Activated CD4-positive, alpha-beta memory T cell treated with anti-CD3 and anti-CD28 coated beads for 36 hours (primary cell): ENCODE measurements around the gene CD7. TPM values are rescaled to one million over a fixed set of nuclear protein-coding genes. Genes with fewer than 3 reads are reported as not detected.

ENCODE experiments used
- CTCF ChIA-PET: fragments of 350-600 bp; sonication (Branson Sonifier 250); formaldehyde crosslinking; loops from one replicate; lab custom pipeline; 2021; ENCODE audit warnings: antibody characterized with exemption, inconsistent platforms; lab: Charles Lee
- POLR2A ChIA-PET: fragments of 350-600 bp; sonication (Branson Sonifier 250); formaldehyde crosslinking; loops from one replicate; lab custom pipeline; 2021; ENCODE audit warnings: antibody characterized with exemption; lab: Charles Lee
- DNase-seq: peaks from one replicate; pipeline ENCODE4 v3.0.0-alpha.2; 2020
- H3K27ac Mint-ChIP-seq: one replicate; pipeline ENCODE4 v1.8.0; 2021; ENCODE audit warnings: mixed read lengths
- H3K27me3 Mint-ChIP-seq: one replicate; pipeline ENCODE4 v1.8.0; 2021; ENCODE audit warnings: mixed read lengths
- H3K36me3 Mint-ChIP-seq: one replicate; pipeline ENCODE4 v1.8.0; 2021; ENCODE audit warnings: mixed read lengths
- H3K4me1 Mint-ChIP-seq: one replicate; pipeline ENCODE4 v1.8.0; 2021; ENCODE audit warnings: low read depth, mixed read lengths
- H3K4me3 Mint-ChIP-seq: one replicate; pipeline ENCODE4 v1.8.0; 2021; ENCODE audit warnings: mild to moderate bottlenecking, mixed read lengths
- H3K9me3 Mint-ChIP-seq: one replicate; pipeline ENCODE4 v1.8.0; 2021; ENCODE audit warnings: mixed read lengths
- intact Hi-C: fragments of 100-400 bp; cut with micrococcal nuclease; formaldehyde crosslinking; loops from one replicate; pipeline ENCODE4 v1.15.1; 2023
- total RNA-seq, 2 experiments: library from RNA; stranded (reverse); gene quantifications; one replicate each; pipeline ENCODE4 v1.2.3, GENCODE V29; 2021

The CD7 gene
- total RNA-seq, 2 experiments from 2014 or later: 570 to 574 TPM

DNA sequence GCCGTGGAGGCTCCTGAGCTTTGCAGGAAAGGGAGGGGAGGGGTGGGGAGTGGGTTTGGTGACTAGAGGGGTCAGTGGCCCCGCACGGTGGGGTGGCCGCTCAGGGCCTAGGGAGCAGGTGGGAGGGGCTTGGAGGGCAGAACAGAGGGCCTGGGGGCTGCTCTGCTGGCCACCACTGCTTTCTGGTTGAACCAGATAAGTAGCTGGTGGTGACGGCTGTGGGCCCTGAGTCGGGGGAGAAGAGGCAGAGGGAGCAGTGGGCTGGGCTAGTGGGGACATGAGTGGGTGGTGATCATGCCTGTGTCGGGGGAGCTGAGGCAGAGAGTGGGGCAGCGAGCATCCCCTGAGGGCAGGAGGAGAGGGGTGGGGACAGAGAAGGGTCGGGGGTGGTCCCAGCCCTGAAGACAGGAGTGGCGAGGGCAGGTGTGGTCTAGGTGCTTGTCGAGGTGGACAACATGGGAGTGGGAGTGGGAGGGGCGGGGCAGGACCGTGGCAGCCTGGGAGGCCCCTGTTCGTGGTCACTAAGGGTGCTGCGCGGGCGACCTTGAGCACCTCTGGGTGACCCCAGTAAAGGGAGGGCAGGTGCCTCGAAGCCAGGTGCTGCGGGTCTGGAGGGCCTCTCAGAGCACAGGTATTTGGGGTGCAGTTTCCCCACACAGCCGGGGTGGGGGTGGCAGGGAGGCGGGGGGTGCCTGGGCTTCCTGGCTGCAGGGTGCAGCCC, 6.3 kb upstream of the CD7 start:
- Mint-ChIP-seq H3K4me3 (peak overlapping the region; percentile 80), H3K27ac (peak overlapping the region; percentile 70), H3K27me3 (no peaks in the 10 kb centered on the region), H3K9me3 (no peaks in the 10 kb centered on the region), H3K4me1 (peaks cover 29% of the 10 kb centered on the region), H3K36me3 (peaks cover 23% of the 10 kb centered on the region)
- DNase-seq: no peak
- ChIA-PET POLR2A (interaction anchor here (0.6 to 3.0 kb wide), 4 partner anchors 9 to 88 kb away, joined by 3 to 47 read pairs (median 6); partner anchors contain the start of gene SECTM1), CTCF (interaction anchor here (0.6 to 6.1 kb wide), 3 partner anchors 8 to 80 kb away, joined by 3 to 113 read pairs (median 3); no protein-coding TSS in a partner anchor)
- intact Hi-C loops: no loop called here

DNA sequence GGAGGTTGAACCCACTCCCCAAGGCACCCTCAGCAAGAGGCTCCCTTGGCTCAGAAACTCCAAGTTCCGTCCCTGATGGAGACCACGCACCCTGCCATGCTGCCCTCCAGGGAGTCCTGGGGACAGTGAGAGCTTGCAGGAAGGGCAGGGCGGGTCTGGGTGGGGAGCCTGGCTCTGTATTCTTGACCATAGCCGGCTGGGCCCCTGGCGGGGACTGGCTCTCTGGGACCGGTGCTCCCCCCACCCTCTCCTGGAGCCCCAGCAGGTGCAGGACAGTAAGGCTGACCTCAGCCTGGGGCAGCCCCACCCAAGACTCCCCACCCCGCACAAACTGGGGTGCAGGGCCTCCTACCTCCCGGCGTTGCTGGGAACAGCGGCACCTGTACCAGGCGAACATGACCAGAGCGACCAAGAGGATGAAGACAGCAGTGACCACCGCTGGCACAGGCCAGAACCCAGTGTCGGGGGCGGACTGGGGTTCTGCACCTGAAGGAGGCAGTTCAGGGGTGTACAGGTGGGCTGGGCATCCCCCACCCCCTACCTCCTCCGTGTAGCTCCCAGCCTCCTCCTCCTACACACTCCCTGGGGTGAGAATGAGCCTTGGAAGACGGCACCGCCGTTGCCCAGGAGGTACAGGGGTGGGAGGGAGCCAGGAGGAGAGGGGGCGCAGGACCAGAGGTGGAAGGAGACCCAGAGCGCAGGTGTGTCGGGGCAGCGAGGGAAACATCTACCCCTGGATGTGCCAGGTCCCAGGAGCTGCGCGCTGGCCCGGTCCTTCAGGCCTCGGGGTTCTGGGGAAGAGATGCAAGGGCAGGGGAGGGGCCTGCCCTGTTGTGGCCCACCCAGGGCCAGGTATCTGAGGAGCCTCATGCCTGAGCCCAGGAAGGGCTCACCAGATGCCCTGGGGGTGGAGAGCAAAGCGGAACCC, 5.4 kb upstream of the CD7 start:
- Mint-ChIP-seq H3K36me3 (peaks cover 23% of the 10 kb centered on the region), H3K9me3 (no peaks in the 10 kb centered on the region), H3K27me3 (no peaks in the 10 kb centered on the region), H3K4me3 (peak overlapping the region; percentile 80), H3K27ac (peak overlapping the region; percentile 78), H3K4me1 (peaks cover 29% of the 10 kb centered on the region)
- CTCF ChIA-PET: interaction anchor here (0.6 to 6.1 kb wide), 9 partner anchors 8 to 94 kb away, joined by 3 to 113 read pairs (median 3); partner anchors contain the start of gene SECTM1
- intact Hi-C loops: no loop called here
- POLR2A ChIA-PET: interaction anchor here (0.6 to 3.0 kb wide), 5 partner anchors 10 to 87 kb away, joined by 3 to 47 read pairs (median 5); partner anchors contain the start of gene SECTM1
- DNase-seq: no peak

DNA sequence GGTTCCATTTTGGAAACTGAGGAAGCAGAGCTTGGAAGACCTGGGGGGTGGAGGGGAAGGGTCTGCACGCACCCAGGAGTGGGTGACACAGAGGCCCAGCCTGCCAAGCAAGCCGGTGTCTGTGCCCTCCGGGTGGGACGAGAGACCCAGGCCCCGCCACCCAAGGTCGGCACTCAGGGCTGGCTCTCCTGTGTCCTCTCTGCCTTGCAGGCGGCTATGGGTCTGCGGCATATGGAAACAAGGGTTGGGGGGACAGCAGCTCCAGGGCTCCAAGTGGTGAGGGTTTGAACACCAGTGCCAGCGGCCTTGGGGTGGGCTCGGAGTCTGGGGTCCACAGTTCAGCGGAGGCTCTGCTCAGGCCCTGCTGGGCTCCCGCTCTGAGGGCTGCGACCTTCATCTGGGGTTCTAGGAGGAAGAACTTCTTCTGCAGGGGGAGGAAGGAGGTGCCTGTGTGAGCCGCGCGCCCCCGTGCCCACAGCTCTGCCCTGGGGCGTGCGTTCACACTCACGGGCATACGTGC, 4.6 kb upstream of the CD7 start:
- CTCF ChIA-PET: interaction anchor here (0.6 to 6.1 kb wide), 11 partner anchors 12 to 116 kb away, joined by 3 to 113 read pairs (median 3); partner anchors contain the start of gene SECTM1
- intact Hi-C loops: loop anchor here (1.0 to 2.0 kb wide), 4 partner anchors 16 to 86 kb away; partner anchors contain the start of gene CSNK1D
- Mint-ChIP-seq H3K36me3 (peaks cover 25% of the 10 kb centered on the region), H3K4me1 (peaks cover 29% of the 10 kb centered on the region), H3K9me3 (no peaks in the 10 kb centered on the region), H3K27me3 (no peaks in the 10 kb centered on the region), H3K4me3 (peak overlapping the region; percentile 80), H3K27ac (no peak overlapping the region)
- POLR2A ChIA-PET: interaction anchor here (0.6 to 3.0 kb wide), 6 partner anchors 11 to 86 kb away, joined by 3 to 47 read pairs (median 8); partner anchors contain the start of gene SECTM1
- DNase-seq: peak; percentile 37

DNA sequence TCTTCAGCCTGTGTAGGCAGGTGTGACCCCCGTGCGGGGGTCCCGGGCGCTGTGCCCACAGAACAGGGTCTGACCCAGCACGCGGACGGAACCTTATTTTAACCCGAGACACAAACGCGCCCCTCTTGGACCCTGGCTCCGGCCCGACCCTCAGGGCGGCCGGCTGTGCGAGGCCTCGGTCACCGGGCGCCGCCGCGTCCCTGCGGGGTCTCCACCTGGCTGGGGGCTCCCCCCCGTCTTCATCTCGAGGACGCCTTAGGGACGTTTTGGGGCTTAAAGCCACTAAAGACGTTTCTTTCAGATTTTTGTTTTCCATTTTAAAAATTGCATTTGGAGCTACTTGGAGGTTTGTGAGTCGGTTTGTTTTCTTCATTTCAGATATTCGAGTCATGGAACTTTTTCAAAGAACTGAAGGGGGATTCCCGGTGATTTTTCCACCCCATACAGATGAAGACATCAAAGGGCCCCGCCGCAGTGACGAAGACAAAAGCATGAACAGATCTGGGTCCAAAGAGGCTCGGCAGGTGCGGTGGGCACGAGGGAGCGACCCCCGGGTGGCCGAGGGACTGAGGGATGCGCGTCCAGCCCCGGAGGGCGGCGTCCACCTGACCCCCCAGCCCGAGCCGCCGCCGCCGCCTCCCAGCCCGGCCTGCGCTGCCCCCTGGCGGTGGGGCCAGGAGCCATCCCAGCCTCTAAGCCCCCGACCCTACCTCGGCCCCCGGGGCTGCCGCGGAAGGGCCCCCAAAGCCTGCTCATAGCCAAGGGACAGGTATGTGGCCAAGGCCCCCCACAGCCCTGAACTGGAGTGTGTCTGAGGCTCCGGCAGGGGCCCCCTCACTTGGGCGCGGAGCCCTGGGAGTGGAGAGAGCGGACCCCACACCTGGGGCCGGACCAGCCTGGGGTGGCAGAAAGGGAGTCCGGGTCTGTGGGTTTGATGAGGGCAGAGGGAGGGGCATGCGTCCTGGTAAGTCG, 3.8 kb upstream of the CD7 start:
- Mint-ChIP-seq H3K27me3 (no peaks in the 10 kb centered on the region), H3K4me3 (peak overlapping the region; percentile 80), H3K27ac (no peak overlapping the region), H3K4me1 (peaks cover 32% of the 10 kb centered on the region), H3K36me3 (peaks cover 33% of the 10 kb centered on the region), H3K9me3 (no peaks in the 10 kb centered on the region)
- peak; percentile 88 for DNase-seq
- CTCF ChIA-PET: interaction anchor here (0.6 to 6.1 kb wide), 26 partner anchors 10 to 120 kb away, joined by 3 to 113 read pairs (median 4); partner anchors contain the start of gene SECTM1
- intact Hi-C loops: loop anchor here (1.0 to 2.0 kb wide), 4 partner anchors 15 to 85 kb away; partner anchors contain the start of gene CSNK1D
- POLR2A ChIA-PET: interaction anchor here (0.6 to 3.0 kb wide), 9 partner anchors 10 to 85 kb away, joined by 3 to 47 read pairs (median 5); partner anchors contain the start of genes CSNK1D and SECTM1

DNA sequence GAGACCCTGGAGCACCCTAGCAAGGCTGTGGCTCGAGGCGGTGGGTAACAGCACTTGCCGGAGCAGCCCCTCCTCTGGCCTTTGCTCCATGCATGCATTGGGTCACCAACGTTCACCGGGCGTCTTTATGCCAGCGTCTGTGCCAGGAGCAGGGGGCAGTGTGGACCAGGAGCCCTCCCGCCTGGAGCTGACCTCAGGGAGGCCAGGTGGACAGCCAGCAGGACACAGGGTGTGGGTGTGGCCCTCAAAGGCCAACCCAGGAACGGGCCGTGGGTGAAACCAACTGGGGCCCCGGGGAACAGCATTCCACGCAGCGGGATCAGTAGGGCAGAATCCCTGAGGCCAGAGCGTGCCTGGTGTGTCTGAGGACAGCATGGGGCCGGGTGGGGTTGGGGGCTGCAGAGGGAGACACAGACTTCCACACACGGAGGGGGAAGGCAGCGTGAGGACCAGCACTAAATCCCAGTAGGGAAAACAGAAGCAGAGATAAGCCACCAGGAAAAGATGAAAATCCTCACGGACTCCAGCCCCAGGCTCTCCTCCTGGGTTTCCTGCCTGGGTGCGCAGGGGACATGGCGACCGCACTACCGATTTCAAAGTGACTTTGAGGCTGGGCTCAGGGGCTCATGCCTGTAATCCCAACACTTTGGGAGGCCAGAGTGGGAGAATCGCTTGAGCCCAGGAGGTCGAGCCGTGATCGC, 2.9 kb upstream of the CD7 start:
- Mint-ChIP-seq H3K36me3 (peaks cover 42% of the 10 kb centered on the region), H3K27me3 (no peaks in the 10 kb centered on the region), H3K4me1 (peaks cover 35% of the 10 kb centered on the region), H3K9me3 (no peaks in the 10 kb centered on the region), H3K27ac (no peak overlapping the region), H3K4me3 (peak overlapping the region; percentile 62)
- POLR2A ChIA-PET: interaction anchor here (0.6 to 3.0 kb wide), 8 partner anchors 9 to 84 kb away, joined by 3 to 47 read pairs (median 6); partner anchors contain the start of gene CSNK1D
- CTCF ChIA-PET: interaction anchor here (0.6 to 6.1 kb wide), 22 partner anchors 10 to 119 kb away, joined by 3 to 113 read pairs (median 5); partner anchors contain the start of gene SECTM1
- intact Hi-C loops: loop anchor here (2.0 kb wide), 1 partner anchor 47 kb away; the partner anchor contains the start of gene CSNK1D
- DNase-seq: no peak

DNA sequence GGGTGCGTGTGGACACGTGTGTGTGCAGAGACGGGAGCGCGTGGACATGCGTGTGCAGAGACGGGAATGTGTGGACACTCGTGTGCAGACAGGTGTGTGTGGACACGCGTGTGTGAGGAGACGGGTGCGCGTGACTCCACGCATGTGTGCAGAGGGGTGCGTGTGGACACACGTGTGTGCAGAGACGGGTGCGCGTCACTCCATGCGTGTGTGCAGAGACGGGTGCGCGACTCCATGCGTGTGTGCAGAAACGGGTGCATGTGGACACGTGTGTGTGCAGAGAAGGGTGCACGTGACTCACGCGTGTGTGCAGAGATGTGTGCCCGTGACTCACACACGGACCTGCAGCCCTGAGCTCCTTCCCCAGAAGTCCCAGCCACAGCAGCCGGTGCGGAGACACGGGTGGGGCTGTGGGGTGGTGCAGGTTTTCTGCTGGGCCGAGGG, 2.2 kb upstream of the CD7 start:
- H3K27me3 Mint-ChIP-seq: no peaks in the 10 kb centered on the region
- peaks cover 30% of the 10 kb centered on the region for H3K4me1 Mint-ChIP-seq
- intact Hi-C loops: loop anchor here (2.0 kb wide), 1 partner anchor 47 kb away; the partner anchor contains the start of gene CSNK1D
- ChIA-PET POLR2A (interaction anchor here (0.9 to 2.6 kb wide), 2 partner anchors 13 to 17 kb away, joined by 3 to 24 read pairs; no protein-coding TSS in a partner anchor), CTCF (no interaction called here)
- H3K36me3 Mint-ChIP-seq: peaks cover 41% of the 10 kb centered on the region
- no peaks in the 10 kb centered on the region for H3K9me3 Mint-ChIP-seq
- H3K27ac Mint-ChIP-seq: no peak overlapping the region
- DNase-seq: peak; percentile 12
- H3K4me3 Mint-ChIP-seq: no peak overlapping the region

DNA sequence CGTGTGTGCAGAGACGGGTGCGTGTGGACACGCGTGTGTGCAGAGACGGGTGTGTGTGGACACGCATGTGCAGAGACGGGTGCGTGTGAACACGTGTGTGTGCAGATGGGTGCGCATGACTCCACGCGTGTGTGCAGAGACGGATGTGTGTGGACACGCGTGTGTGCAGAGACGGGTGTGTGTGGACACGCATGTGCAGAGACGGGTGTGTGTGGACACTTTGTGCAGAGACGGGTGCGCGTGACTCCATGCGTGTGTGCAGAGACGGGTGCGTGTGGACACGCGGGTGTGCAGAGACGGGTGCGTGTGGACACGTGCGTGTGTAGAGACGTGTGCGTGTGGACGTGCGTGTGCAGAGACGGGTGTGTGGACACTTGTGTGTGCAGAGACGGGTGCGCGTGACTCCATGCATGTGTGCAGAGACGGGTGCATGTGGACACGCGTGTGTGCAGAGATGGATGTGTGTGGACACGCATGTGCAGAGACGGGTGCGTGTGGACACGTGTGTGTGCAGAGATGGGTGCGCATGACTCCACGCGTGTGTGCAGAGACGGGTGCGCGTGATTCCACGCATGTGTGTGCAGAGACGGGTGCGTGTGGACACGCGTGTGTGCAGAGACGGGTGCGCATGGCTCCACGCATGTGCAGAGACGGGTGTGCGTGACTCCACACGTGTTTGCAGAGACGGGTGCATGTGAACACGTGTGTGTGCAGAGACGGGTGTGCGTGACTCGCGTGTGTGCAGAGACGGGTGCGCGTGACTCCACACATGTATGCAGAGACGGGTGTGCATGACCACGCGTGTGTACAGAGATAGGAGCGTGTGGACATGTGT, 1.6 kb upstream of the CD7 start:
- Mint-ChIP-seq H3K9me3 (no peaks in the 10 kb centered on the region), H3K36me3 (peaks cover 41% of the 10 kb centered on the region), H3K27me3 (no peaks in the 10 kb centered on the region), H3K4me1 (peaks cover 27% of the 10 kb centered on the region), H3K4me3 (no peak overlapping the region), H3K27ac (no peak overlapping the region)
- CTCF ChIA-PET: no interaction called here
- intact Hi-C loops: no loop called here
- DNase-seq: no peak
- POLR2A ChIA-PET: no interaction called here

DNA sequence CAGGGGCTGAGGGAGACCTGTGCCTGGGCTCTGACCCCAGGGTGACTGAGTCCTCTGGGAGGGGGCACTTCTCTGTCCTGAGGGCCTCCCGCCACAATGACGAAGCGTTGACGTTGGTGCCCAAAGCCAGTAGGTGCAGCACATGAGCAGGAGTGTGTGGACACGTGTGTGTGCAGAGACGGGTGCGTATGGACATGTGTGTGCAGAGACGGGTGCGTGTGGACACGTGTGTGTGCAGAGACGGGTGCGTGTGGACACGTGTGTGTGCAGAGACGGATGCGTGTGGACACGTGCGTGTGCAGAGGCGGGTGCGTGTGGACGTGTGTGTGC, 726 bp upstream of the CD7 start:
- H3K4me1 Mint-ChIP-seq: peaks cover 27% of the 10 kb centered on the region
- peak; percentile 13 for DNase-seq
- H3K36me3 Mint-ChIP-seq: peaks cover 44% of the 10 kb centered on the region
- intact Hi-C loops: no loop called here
- ChIA-PET CTCF (interaction anchor here (0.7 to 2.6 kb wide), 4 partner anchors 17 to 107 kb away, joined by 3 to 18 read pairs (median 8); no protein-coding TSS in a partner anchor), POLR2A (interaction anchor here (2.6 to 3.0 kb wide), 2 partner anchors 15 to 25 kb away, joined by 18 to 103 read pairs; no protein-coding TSS in a partner anchor)
- H3K27me3 Mint-ChIP-seq: no peaks in the 10 kb centered on the region
- H3K9me3 Mint-ChIP-seq: no peaks in the 10 kb centered on the region
- no peak overlapping the region for H3K27ac Mint-ChIP-seq
- no peak overlapping the region for H3K4me3 Mint-ChIP-seq
